ENCODE results near the gene DMXL2.
"Not testable (repeated sequence)": the region's sequence is repeated elsewhere in the genome, so short reads cannot be mapped to it uniquely, and the experiment has no call there.

Gene DMXL2

GRCh38 chr15:51622604-51623370, at the start of gene DMXL2:
TSS of gene DMXL2 (minus strand) at chr15:51622771. CDS start at chr15:51622545, 226 bp downstream.
- DNase-seq (ENCODE audit: low spot score in 2 of 2) (peak; percentile 63 to 88), ATAC-seq (peak; percentile 79)
- H3K36me3 Mint-ChIP-seq, result peaks cover 14% of the 10 kb centered on the region
- peaks cover 14% of the 10 kb centered on the region for H3K4me1 Mint-ChIP-seq
- no peaks in the 10 kb centered on the region for H3K9me3 Mint-ChIP-seq
- peak within 1 kb of the TSS; percentile 81 for H3K27ac Mint-ChIP-seq
- H3K4me3 Mint-ChIP-seq, result peak within 1 kb of the TSS; percentile 82

GRCh38 chr15:51672155-51672687, 49.6 kb upstream of the DMXL2 start:
- H3K4me1 Mint-ChIP-seq, result no peaks in the 10 kb centered on the region
- DNase-seq (ENCODE audit: low spot score in 2 of 2) (no peak), ATAC-seq (no peak)
- H3K36me3 Mint-ChIP-seq, result no peaks in the 10 kb centered on the region
- no peaks in the 10 kb centered on the region for H3K9me3 Mint-ChIP-seq
- no peak overlapping the region for H3K4me3 Mint-ChIP-seq
- no peak overlapping the region for H3K27ac Mint-ChIP-seq

GRCh38 chr15:51669381-51669780, 46.8 kb upstream of the DMXL2 start:
- H3K4me1 Mint-ChIP-seq, result no peaks in the 10 kb centered on the region
- H3K9me3 Mint-ChIP-seq, result no peaks in the 10 kb centered on the region
- no peak overlapping the region for H3K27ac Mint-ChIP-seq
- no peak overlapping the region for H3K4me3 Mint-ChIP-seq
- DNase-seq (ENCODE audit: low spot score in 2 of 2), result no peak
- no peak for ATAC-seq
- no peaks in the 10 kb centered on the region for H3K36me3 Mint-ChIP-seq

GRCh38 chr15:51668446-51668845, 45.9 kb upstream of the DMXL2 start:
- Mint-ChIP-seq H3K4me1 (no peaks in the 10 kb centered on the region), H3K9me3 (no peaks in the 10 kb centered on the region), H3K27ac (no peak overlapping the region), H3K4me3 (no peak overlapping the region), H3K36me3 (no peaks in the 10 kb centered on the region)
- ATAC-seq (no peak), DNase-seq (ENCODE audit: low spot score in 2 of 2) (no peak)

GRCh38 chr15:51667478-51667877, 44.9 kb upstream of the DMXL2 start:
- Mint-ChIP-seq H3K27ac (no peak overlapping the region), H3K36me3 (no peaks in the 10 kb centered on the region), H3K9me3 (no peaks in the 10 kb centered on the region), H3K4me1 (no peaks in the 10 kb centered on the region), H3K4me3 (no peak overlapping the region)
- no peak for DNase-seq (ENCODE audit: low spot score in 2 of 2)
- ATAC-seq, result no peak

- Mint-ChIP-seq H3K36me3 (no peaks in the 10 kb centered on the region), H3K9me3 (no peaks in the 10 kb centered on the region), H3K4me1 (no peaks in the 10 kb centered on the region), H3K27ac (no peak overlapping the region), H3K4me3 (no peak overlapping the region)
- no peak for DNase-seq (ENCODE audit: low spot score in 2 of 2)
- no peak for ATAC-seq
Measured at GRCh38 chr15:51661072-51661471, 38.5 kb upstream of the DMXL2 start.

GRCh38 chr15:51658664-51659063, 36.1 kb upstream of the DMXL2 start:
- H3K4me3 Mint-ChIP-seq, result no peak overlapping the region
- DNase-seq (ENCODE audit: low spot score in 2 of 2) (no peak), ATAC-seq (no peak)
- no peaks in the 10 kb centered on the region for H3K9me3 Mint-ChIP-seq
- no peak overlapping the region for H3K27ac Mint-ChIP-seq
- no peaks in the 10 kb centered on the region for H3K4me1 Mint-ChIP-seq
- no peaks in the 10 kb centered on the region for H3K36me3 Mint-ChIP-seq

GRCh38 chr15:51655401-51656057, 33.0 kb upstream of the DMXL2 start:
- not testable (repeated sequence) for ATAC-seq; H3K27ac Mint-ChIP-seq; H3K4me1 Mint-ChIP-seq; H3K4me3 Mint-ChIP-seq; DNase-seq (ENCODE audit: low spot score in 2 of 2); H3K9me3 Mint-ChIP-seq; H3K36me3 Mint-ChIP-seq

- Mint-ChIP-seq H3K9me3 (no peaks in the 10 kb centered on the region), H3K4me3 (no peak overlapping the region), H3K36me3 (no peaks in the 10 kb centered on the region), H3K27ac (no peak overlapping the region), H3K4me1 (no peaks in the 10 kb centered on the region)
- ATAC-seq, result no peak
- no peak for DNase-seq (ENCODE audit: low spot score in 2 of 2)
Measured at GRCh38 chr15:51652084-51652668, 29.6 kb upstream of the DMXL2 start.

- ATAC-seq, result peak; percentile 75
Measured at GRCh38 chr15:51649659-51650521, 27.3 kb upstream of the DMXL2 start.

GRCh38 chr15:51648643-51649042, 26.1 kb upstream of the DMXL2 start:
- H3K4me3 Mint-ChIP-seq; H3K36me3 Mint-ChIP-seq; H3K27ac Mint-ChIP-seq; ATAC-seq; H3K9me3 Mint-ChIP-seq; DNase-seq (ENCODE audit: low spot score in 2 of 2); H3K4me1 Mint-ChIP-seq: not testable (repeated sequence)

More at GRCh38 chr15:51649659-51650521, 27.3 kb upstream of the DMXL2 start:
- Mint-ChIP-seq H3K27ac (no peak overlapping the region), H3K4me1 (no peaks in the 10 kb centered on the region), H3K9me3 (no peaks in the 10 kb centered on the region), H3K4me3 (no peak overlapping the region), H3K36me3 (no peaks in the 10 kb centered on the region)
- peak; percentile 8 to 57 for DNase-seq (ENCODE audit: low spot score in 2 of 2)

- not testable (repeated sequence) for H3K27ac Mint-ChIP-seq; H3K9me3 Mint-ChIP-seq; H3K36me3 Mint-ChIP-seq; H3K4me1 Mint-ChIP-seq; DNase-seq (ENCODE audit: low spot score in 2 of 2); H3K4me3 Mint-ChIP-seq; ATAC-seq
Measured at GRCh38 chr15:51648101-51648500, 25.5 kb upstream of the DMXL2 start.

- H3K4me3 Mint-ChIP-seq, result no peak overlapping the region
- H3K27ac Mint-ChIP-seq, result no peak overlapping the region
- no peaks in the 10 kb centered on the region for H3K9me3 Mint-ChIP-seq
- no peak for ATAC-seq
- no peak for DNase-seq (ENCODE audit: low spot score in 2 of 2)
- no peaks in the 10 kb centered on the region for H3K36me3 Mint-ChIP-seq
- H3K4me1 Mint-ChIP-seq, result no peaks in the 10 kb centered on the region
Measured at GRCh38 chr15:51647128-51647562, 24.6 kb upstream of the DMXL2 start.

GRCh38 chr15:51642696-51643095, 20.1 kb upstream of the DMXL2 start:
- DNase-seq (ENCODE audit: low spot score in 2 of 2) (no peak), ATAC-seq (no peak)
- no peak overlapping the region for H3K4me3 Mint-ChIP-seq
- no peaks in the 10 kb centered on the region for H3K36me3 Mint-ChIP-seq
- no peaks in the 10 kb centered on the region for H3K4me1 Mint-ChIP-seq
- H3K27ac Mint-ChIP-seq, result no peak overlapping the region
- H3K9me3 Mint-ChIP-seq, result no peaks in the 10 kb centered on the region

Data from stimulated activated effector memory CD8-positive, alpha-beta T cell treated with anti-CD3 and anti-CD28 coated beads, Interleukin-12 subunit alpha, Interleukin-12 subunit beta, amount 100 ng/mL, for 72 hours (primary cell).